Smooth muscle cell (in vitro differentiated cells): Measurements from ENCODE around the gene RASA2. TPM values are rescaled to one million over a fixed set of nuclear protein-coding genes. Genes with fewer than 3 reads are reported as not detected.

ENCODE experiments used
- DNase-seq: peaks from one replicate; lab custom pipeline; 2025; ENCODE audit not compliant: unreplicated experiment; lab: John Stamatoyannopoulos, UW
- H2AFZ ChIP-seq: fragments of 200-600 bp; sonication (generic); 2 replicates; pipeline ENCODE4 v1.6.0; 2016; ENCODE audit warnings: antibody characterized with exemption, low read depth, mild to moderate bottlenecking
- H3F3A ChIP-seq: fragments of 200-600 bp; sonication (generic); 2 replicates; pipeline ENCODE4 v1.6.0; 2017; ENCODE audit warnings: antibody characterized with exemption, low read depth
- H3K27ac ChIP-seq: fragments of 200-600 bp; sonication (generic); 2 replicates; pipeline ENCODE4 v1.5.1; 2016; ENCODE audit warnings: low read depth, mild to moderate bottlenecking
- H3K27me3 ChIP-seq: fragments of 200-600 bp; sonication (generic); 2 replicates; pipeline ENCODE4 v1.6.1; 2016; ENCODE audit warnings: low read depth, mild to moderate bottlenecking
- H3K36me3 ChIP-seq: fragments of 200-600 bp; sonication (generic); 2 replicates; pipeline ENCODE4 v1.5.1; 2016; ENCODE audit warnings: low read depth
- H3K4me1 ChIP-seq: fragments of 200-600 bp; sonication (generic); 2 replicates; pipeline ENCODE4 v1.5.1; 2016; ENCODE audit warnings: low read depth
- H3K4me2 ChIP-seq: fragments of 200-600 bp; sonication (generic); 2 replicates; pipeline ENCODE4 v1.6.0; 2016; ENCODE audit warnings: mild to moderate bottlenecking
- H3K4me3 ChIP-seq: fragments of 200-600 bp; sonication (generic); 2 replicates; pipeline ENCODE4 v1.5.1; 2016; ENCODE audit warnings: mild to moderate bottlenecking
- H3K79me2 ChIP-seq: fragments of 200-600 bp; sonication (generic); 2 replicates; pipeline ENCODE4 v1.6.0; 2016; ENCODE audit warnings: low read depth, mild to moderate bottlenecking
- H3K9ac ChIP-seq: fragments of 200-600 bp; sonication (generic); 2 replicates; pipeline ENCODE4 v1.6.0; 2016; ENCODE audit warnings: low read depth
- H3K9me3 ChIP-seq: fragments of 200-600 bp; sonication (generic); replicated peaks from 2 replicates; pipeline ENCODE4 v1.5.1; 2016; ENCODE audit warnings: low read depth
- H4K20me1 ChIP-seq: fragments of 200-600 bp; sonication (generic); 2 replicates; pipeline ENCODE4 v1.6.0; 2016; ENCODE audit warnings: low read depth
- CTCF ChIP-seq: fragments of 200-600 bp; sonication (generic); IDR thresholded peaks from 2 replicates; pipeline ENCODE4 v1.5.1; 2017; ENCODE audit warnings: borderline replicate concordance, mild to moderate bottlenecking, antibody characterized with exemption; ENCODE audit not compliant: insufficient read depth, poor library complexity, severe bottlenecking
- WGBS: methylation state at CpG from one replicate; pipeline ENCODE4 v1.1.7; 2016; ENCODE audit warnings: low lambda C conversion rate; 5-methylcytosine and 5-hydroxymethylcytosine counted together
- polyA plus RNA-seq: library from polyadenylated mRNA; unstranded; fragments of >200 nt; fragmentation: Nextera tagmentation; extraction: Ambion mirVana; gene quantifications from 2 replicates; pipeline ENCODE4 v1.2.1, GENCODE V29; 2016
- total RNA-seq: library from RNA; depleted of rRNA; stranded (reverse); fragments of >200 nt; gene quantifications from 2 replicates; pipeline ENCODE4 v1.2.3, GENCODE V29; 2014

The RASA2 gene
- total and polyA plus RNA-seq, 2 experiments from 2014 or later, result 4.9 to 20.0 TPM

DNA sequence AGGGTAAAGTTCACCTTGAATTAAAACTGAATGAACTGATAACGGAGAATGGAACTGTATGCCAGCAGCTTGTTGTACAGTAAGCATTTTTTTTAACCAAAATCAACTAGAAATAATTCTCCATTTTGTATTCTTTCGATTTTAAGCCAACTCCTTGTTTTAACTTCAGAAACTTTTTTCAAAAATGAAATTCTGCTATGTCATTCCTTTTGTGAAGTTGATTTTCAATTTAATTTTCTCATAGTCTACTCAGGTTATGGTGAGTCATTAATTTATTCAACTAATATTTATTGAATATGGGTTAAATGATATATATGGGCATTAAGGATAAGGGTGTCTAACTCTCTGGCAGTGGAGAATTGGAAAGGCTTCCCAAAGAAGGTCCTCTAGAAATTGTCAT is 53.7 kb downstream of the RASA2 start:
- Histone ChIP-seq H3K9me3 (no peaks in the 10 kb centered on the region), H3K4me2 (no peak overlapping the region), H3K27me3 (no peaks in the 10 kb centered on the region), H3K9ac (no peak overlapping the region), H3K4me3 (no peak overlapping the region), H3K4me1 (no peaks in the 10 kb centered on the region), H3K79me2 (no peaks in the 10 kb centered on the region), H4K20me1 (no peaks in the 10 kb centered on the region), H2AFZ (no peak overlapping the region), H3K27ac (peak overlapping the region; percentile 20), H3K36me3 (peaks cover 21% of the 10 kb centered on the region), H3F3A (no peaks in the 10 kb centered on the region)
- WGBS, result 94% methylated on average over 2 of the region's 2 CpGs
- DNase-seq, result no peak
- TF ChIP-seq CTCF, result no peak

GRCh38 chr3:141542202-141542969 is 55.6 kb downstream of the RASA2 start:
- no peaks in the 10 kb centered on the region for H3F3A ChIP-seq
- H3K4me3 ChIP-seq, result no peak overlapping the region
- H3K27me3 ChIP-seq, result no peaks in the 10 kb centered on the region
- no peak overlapping the region for H2AFZ ChIP-seq
- H3K4me2 ChIP-seq, result no peak overlapping the region
- peaks cover 9% of the 10 kb centered on the region for H3K9me3 ChIP-seq
- no peaks in the 10 kb centered on the region for H3K79me2 ChIP-seq
- no peak for DNase-seq
- no peak for TF ChIP-seq CTCF
- no peak overlapping the region for H3K9ac ChIP-seq
- peaks cover 31% of the 10 kb centered on the region for H3K36me3 ChIP-seq
- WGBS, result 91% methylated on average over 2 of the region's 2 CpGs
- H4K20me1 ChIP-seq, result no peaks in the 10 kb centered on the region
- no peaks in the 10 kb centered on the region for H3K4me1 ChIP-seq
- no peak overlapping the region for H3K27ac ChIP-seq

DNA sequence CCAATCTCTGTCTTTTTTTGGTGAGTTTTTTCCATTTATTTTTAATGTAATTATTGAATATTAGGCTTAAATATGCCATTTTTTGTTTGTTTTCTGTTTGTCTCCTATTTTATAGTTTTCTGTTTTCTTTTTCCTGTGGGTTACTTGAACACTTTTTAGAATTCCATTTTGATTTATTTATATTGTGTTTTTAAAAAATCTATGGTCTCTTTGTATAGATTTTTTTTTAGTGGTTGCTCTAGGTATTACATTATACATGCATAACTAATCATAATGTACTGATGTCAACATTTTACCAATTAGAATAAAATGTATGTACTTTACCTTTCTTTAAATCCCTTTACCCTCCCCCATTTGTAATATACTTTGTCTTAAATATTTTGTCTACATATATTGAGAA is 56.2 kb downstream of the RASA2 start:
- Histone ChIP-seq H3K4me3 (no peak overlapping the region), H3K36me3 (peaks cover 33% of the 10 kb centered on the region), H3K4me2 (no peak overlapping the region), H3F3A (no peaks in the 10 kb centered on the region), H2AFZ (no peak overlapping the region), H3K9me3 (peaks cover 10% of the 10 kb centered on the region), H3K27ac (no peak overlapping the region), H3K27me3 (no peaks in the 10 kb centered on the region), H4K20me1 (no peaks in the 10 kb centered on the region), H3K4me1 (no peaks in the 10 kb centered on the region), H3K9ac (no peak overlapping the region), H3K79me2 (no peaks in the 10 kb centered on the region)
- no peak for DNase-seq
- no peak for TF ChIP-seq CTCF

DNA sequence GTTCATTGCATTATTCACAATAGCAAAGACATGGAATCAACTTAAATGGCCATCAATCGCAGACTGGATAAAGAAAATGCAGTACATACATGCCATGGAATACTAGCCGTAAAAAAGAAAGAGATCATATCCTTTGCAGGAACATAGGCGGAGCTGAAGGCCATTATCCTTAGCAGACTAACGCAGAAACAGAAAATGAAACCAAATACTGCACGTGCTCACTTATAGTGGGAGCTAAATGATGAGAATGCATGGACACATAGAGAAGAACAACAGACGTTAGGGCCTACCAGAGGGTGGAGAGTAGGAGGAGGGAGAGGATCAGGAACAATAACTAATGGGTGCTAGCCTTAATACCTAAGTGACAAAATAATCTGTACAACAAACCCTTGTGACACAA is 57.9 kb downstream of the RASA2 start:
- no peak overlapping the region for H3K27ac ChIP-seq
- no peaks in the 10 kb centered on the region for H3K27me3 ChIP-seq
- H3K4me1 ChIP-seq, result no peaks in the 10 kb centered on the region
- H4K20me1 ChIP-seq, result no peaks in the 10 kb centered on the region
- H3K4me3 ChIP-seq, result no peak overlapping the region
- whole genome bisulfite sequencing, result 97% methylated on average over 6 of the region's 6 CpGs
- H3K9me3 ChIP-seq, result peaks cover 10% of the 10 kb centered on the region
- H3K4me2 ChIP-seq, result no peak overlapping the region
- H3K9ac ChIP-seq, result no peak overlapping the region
- no peaks in the 10 kb centered on the region for H3F3A ChIP-seq
- no peak overlapping the region for H2AFZ ChIP-seq
- no peaks in the 10 kb centered on the region for H3K79me2 ChIP-seq
- no peak for TF ChIP-seq CTCF
- DNase-seq, result no peak
- H3K36me3 ChIP-seq, result peaks cover 33% of the 10 kb centered on the region
